ENCODE data around the gene PLS3.
A peak's percentile ranks its signal among the peaks of the same experiment; 100 is the strongest.
"Not testable (repeated sequence)": the region's sequence is repeated elsewhere in the genome, so short reads cannot be mapped to it uniquely, and the experiment has no call there.

Gene PLS3

DNA sequence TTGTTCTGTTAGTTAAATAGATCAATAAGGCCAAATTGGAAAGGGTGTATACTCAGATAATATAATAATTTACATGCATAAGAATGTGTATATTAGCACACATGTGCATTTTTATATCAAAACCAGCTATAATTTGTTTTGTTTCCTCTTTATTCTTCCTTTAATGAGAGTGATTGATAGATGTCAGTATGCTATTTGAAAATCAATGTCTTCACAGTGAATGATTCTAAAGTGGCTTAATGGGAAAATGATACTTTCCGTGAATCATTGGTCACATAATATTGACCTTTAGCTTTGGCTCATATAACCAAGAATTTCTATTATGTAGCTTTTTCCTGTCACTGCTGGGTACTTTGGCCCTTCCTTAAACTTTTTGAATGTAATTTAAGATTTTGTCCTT is 48.6 kb downstream of the PLS3 start:
- no peak for DNase-seq (ENCODE audit: low read depth in 2 of 2)

DNA sequence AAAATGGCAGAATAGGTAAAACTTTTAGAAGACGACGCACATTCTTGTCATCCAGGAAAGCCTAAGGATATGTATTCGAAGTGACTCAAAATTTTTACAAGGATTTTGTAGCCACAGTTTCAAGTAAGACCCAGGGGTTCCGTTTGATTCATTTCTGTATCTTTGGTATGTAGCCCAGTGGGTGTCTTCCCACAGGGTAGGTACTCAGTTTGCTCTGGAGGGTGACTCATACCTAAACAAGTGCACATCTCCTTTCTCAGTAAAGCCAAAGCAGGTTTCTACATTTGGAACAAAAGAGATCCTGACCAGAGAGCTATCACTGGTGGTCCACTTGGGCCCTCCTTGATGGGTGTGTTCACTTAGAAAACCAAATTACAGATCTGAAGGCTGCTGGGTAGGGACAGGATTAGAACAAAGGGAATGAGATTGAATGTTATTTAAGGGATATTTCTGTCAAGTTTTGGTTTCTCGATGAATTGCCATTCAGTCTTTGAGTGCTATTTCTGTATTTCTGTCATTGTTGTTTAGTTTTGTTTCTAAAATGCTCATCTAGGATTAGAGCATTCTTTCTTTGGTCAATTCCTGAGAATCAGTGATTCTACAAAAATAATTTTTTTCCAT is 56.1 kb downstream of the PLS3 start:
- no peak for DNase-seq (ENCODE audit: low read depth in 2 of 2)

GRCh38 chrX:115622534-115622933 is 61.6 kb downstream of the PLS3 start:
- no peak for DNase-seq (ENCODE audit: low read depth in 2 of 2)

GRCh38 chrX:115624916-115625315 is 63.9 kb downstream of the PLS3 start:
- no peak for DNase-seq (ENCODE audit: low read depth in 2 of 2)

DNA sequence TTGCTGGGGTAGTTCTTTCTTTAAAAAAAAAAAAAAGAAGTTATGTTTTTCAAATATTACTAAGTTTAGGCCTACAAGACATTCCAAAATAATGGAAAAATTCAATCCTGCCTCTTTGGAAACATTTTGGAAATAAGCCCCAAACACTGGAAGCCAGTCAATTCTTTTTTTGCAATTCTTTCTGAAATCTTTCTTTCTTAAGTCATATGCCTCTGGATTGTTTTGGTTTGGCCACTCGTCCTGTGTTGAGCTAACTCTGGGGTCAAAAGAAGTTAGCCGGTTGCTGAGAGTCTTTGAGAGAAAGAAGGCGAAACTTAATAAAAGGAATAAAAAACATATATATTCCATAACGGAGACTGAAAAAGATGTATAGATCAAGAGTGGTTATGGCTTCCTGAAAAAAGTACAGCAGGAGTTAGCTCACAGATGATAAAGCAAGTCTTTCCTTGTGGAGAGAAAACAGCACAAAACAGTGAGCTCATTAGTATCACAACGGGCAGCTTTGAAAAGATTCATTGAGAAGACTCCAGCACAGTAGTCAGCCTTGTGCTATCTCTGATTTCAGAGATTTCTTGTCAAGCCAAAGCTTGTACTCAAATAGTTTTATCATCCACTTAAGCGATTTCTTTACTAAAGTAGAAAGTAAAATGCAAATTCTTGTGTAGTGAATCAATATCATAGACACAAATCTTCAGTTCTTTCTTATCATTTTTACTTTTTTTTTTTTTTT is 64.8 kb downstream of the PLS3 start:
- DNase-seq (ENCODE audit: low read depth in 2 of 2): no peak

DNA sequence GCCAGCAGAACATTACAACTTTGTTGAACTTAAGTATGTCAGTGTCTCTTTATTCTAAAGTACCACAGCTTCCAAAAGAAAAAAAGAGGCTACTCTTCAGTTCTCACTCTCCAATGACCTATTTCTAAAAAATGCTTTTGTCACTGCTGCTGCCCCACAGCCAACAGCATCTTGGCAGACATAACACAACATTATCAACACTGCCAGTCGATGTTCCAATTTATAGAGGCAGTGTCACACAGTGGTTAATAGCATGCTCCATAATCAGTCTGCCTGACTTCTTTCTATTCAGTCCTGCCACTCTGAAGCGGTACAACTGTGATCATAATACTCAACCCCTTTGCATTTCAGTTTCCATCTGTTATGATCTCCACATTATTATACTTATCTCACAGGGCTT is 69.2 kb downstream of the PLS3 start:
- DNase-seq (ENCODE audit: low read depth in 2 of 2): no peak

- no peak for DNase-seq (ENCODE audit: low read depth in 2 of 2)
These were observed 71.5 kb downstream of the PLS3 start for GRCh38 chrX:115632455-115632854.

- not testable (repeated sequence) for DNase-seq (ENCODE audit: low read depth in 2 of 2)
These were observed 72.4 kb downstream of the PLS3 start for GRCh38 chrX:115633397-115633796.

GRCh38 chrX:115639334-115639880 is 78.4 kb downstream of the PLS3 start:
- no peak for DNase-seq (ENCODE audit: low read depth in 2 of 2)

DNA sequence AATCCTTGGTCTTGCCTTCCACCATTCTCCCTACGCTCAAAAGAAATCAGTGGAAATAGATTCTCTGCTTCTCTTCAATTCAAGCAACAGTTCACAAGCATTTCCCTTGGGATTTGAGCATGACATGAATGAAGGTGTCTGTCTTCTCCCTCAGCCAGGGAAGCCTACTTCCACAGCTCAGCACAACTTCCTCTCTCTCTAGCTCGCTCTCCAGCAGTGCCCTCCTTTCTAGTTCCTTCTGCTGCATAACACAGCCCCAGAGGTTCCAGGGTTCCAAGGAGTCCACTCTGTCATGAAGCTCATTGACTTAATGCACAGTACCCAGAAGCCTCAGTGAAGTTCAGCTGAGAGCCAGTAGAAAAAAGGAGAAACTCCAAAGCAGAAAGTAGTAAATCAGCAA is 81.3 kb downstream of the PLS3 start:
- no peak for DNase-seq (ENCODE audit: low read depth in 2 of 2)

GRCh38 chrX:115642895-115643530 is 82.0 kb downstream of the PLS3 start:
- DNase-seq (ENCODE audit: low read depth in 2 of 2): peak in 1 of 2 donors; percentile 34

DNA sequence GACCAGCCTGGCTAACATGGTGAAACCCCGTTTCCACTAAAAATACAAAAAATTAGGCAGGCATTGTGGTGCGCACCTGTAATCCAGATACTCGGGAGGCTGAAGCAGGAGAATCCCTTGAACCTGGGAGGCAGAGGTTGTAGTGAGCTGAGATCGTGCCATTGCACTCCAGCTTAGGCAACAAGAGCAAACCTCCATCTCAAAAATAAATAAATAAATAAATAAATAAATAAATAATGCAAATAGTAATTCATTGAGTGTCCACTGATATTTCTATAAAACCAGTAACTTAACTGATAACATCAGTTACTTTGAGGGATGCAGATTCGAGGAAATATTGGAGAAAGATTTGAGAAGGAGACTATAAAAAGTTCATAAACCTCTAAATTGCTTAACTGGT is 83.4 kb downstream of the PLS3 start:
- not testable (repeated sequence) for DNase-seq (ENCODE audit: low read depth in 2 of 2)

DNA sequence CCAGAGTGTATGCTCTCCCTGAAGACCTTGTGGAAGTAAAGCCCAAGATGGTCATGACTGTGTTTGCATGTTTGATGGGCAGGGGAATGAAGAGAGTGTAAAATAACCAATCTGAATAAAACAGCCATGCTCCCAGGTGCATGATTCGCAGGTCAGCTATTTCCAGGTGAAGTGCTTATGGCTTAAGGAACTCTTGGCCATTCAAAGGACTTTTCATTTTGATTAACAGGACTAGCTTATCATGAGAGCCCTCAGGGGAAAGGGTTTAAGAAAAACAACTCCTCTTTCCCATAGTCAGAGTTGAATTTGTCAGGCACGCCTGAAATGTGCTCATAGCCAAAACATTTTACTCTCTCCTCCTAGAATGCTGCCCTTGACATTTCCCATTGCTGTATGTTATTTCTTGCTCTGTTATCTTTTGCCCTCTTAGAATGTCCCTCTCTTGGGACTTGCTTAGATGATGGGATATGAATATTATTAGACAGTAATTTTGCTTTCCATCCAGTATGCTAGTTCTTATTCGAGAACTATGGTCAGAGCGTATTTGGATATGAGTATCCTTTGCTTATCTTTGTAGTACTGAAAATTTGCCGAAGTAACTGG is 88.6 kb downstream of the PLS3 start:
- no peak for DNase-seq (ENCODE audit: low read depth in 2 of 2)

GRCh38 chrX:115650449-115650848 is 89.5 kb downstream of the PLS3 start:
- no peak for DNase-seq (ENCODE audit: low read depth in 2 of 2)

GRCh38 chrX:115650916-115651315 is 89.9 kb downstream of the PLS3 start:
- peak in 1 of 2 donors; percentile 1 for DNase-seq (ENCODE audit: low read depth in 2 of 2)

DNA sequence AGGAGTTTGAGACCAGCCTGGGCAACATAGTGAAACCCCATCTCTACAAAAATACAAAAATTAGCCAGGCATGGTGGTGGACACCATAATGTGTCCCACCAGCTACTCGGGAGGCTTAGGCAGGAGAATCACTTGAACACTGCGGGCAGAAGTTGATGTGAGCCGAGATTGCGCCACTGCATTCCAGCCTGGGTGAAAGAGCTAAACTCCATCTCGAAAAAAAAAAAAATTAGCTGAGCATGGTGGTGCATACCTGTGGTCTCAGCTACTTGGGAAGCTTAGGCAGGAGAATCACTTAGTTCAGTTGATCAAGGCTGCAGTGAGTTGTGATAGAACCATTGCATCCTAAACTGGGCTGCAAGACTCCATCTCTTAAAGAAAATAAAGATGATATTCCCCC is 91.2 kb downstream of the PLS3 start:
- DNase-seq (ENCODE audit: low read depth in 2 of 2): no peak

- DNase-seq (ENCODE audit: low read depth in 2 of 2): no peak
These were observed 104.1 kb downstream of the PLS3 start for GRCh38 chrX:115665122-115665521.

- no peak for DNase-seq (ENCODE audit: low read depth in 2 of 2)
These were observed 118.5 kb downstream of the PLS3 start for GRCh38 chrX:115679460-115679859.

GRCh38 chrX:115687595-115687994 is 126.6 kb downstream of the PLS3 start:
- no peak for DNase-seq (ENCODE audit: low read depth in 2 of 2)

DNA sequence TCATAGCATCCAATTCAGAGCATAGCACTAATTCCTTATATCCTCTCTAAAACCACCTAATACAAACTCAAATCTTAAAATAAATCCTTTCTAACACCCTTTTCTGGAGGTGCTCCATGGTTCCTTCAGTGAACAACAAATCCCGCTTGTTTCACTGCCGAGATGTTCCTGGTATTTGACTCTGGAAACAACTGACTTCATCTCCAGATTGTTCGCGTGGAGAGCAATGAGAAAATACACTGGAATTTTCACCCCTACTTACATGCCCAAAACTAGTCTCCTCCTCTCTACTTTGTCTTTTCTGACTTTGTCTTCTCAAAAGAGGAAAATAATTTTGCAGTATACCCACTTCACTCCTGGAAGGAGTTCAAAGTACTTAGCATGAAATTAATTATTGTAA is 129.0 kb downstream of the PLS3 start:
- no peak for DNase-seq (ENCODE audit: low read depth in 2 of 2)

DNA sequence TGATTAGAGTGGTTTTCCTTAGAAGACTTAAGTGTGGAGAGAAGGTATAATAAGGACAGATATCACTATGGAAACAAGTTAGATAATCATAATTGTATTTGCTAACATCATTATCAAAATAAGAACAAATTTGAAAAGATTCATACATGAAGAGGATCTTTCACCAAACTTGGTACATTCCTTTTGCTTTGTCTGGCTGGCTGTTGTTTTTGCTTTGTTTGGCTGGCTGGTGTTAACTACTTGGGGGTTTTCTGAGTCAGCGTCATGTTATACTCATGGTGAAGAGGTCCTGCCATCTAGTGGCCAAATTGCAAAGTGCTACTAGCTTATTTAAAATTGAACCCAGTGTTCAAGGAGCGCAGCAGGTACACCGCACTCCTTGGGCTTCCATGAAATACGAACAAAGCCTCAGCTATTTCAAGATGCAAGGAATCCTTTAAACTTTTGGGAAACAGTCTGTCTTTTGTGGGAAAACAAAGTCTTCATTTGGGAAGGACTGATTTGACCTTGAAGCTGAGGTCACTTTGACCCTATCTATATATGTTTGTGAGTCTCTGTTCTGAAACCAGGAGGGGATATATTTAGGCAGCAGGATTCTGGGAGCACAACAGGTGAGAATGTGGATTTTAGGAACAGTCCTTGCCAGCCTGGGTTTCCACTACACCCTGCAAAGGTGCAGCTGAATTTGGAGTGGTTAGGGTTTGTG is 129.7 kb downstream of the PLS3 start:
- DNase-seq (ENCODE audit: low read depth in 2 of 2): peak; percentile 1 to 41

DNA sequence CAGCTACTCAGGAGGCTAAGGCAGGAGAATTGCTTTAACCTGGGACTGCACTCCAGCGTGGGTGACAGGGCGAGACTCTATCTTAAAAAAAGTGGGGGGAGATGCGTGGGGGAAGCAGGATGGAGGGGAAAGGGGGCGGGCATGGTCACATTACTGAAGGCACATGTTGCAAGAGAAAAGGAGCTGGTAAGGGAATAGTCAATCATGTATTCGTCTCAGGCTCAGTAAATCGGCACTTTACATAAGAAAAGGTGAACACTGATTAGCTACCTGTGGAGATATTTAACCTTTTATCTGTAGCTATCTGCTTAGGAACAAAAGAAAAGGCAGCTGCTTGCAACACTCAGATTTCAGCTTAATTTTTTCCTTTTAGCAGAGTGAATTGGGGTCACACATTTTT is 132.5 kb downstream of the PLS3 start:
- DNase-seq (ENCODE audit: low read depth in 2 of 2): no peak

Data from stimulated activated CD4-positive, alpha-beta T cell treated with anti-CD3 and anti-CD28 coated beads, Interleukin-1b, Interleukin-23, amount 100 ng/mL, for 4 hours (primary cell).